ENCODE data around the gene ARID1B. TPM values are rescaled to one million over a fixed set of nuclear protein-coding genes. Genes with fewer than 3 reads are reported as not detected.

Gene ARID1B
- total RNA-seq, 1 experiment from 2014 or later = 86.3 TPM

DNA sequence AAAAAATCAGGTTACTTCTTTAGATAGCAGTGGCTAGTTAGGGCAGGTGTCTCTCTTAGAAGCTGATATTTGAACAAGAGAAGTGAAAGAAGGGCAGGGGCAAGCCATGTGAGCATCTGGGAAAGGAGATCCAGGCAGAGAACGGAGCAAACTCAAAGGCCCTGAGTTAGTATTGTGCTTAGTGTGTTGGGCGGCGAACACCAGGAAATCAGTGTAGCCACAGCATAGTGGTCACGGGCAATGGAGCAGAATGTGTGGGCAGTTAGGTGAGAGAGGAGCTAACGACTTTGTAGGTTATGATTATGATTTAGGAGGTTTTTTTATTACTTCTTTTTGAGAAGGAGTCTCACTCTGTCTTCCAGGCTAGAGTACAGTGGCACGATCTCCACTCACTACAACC, 316.9 kb downstream of the ARID1B start:
- no peaks in the 10 kb centered on the region for H3K27me3 ChIP-seq (replicated peaks; ENCODE audit: insufficient read depth, low read depth, low read length, poor library complexity)
- intact Hi-C loops (cut with micrococcal nuclease; ENCODE audit: unreplicated experiment) = no loop called here
- no peak for TF ChIP-seq CTCF (conservative IDR thresholded peaks at IDR 0.05; ENCODE audit: low read depth, low read length)
- no peak for TF ChIP-seq EZH2 (IDR thresholded peaks at IDR 0.05; ENCODE audit: borderline replicate concordance, low read depth, low read length, poor library complexity, severe bottlenecking)
- H3K9me3 ChIP-seq (ENCODE audit: low read depth, low read length, poor library complexity, severe bottlenecking) = no peaks in the 10 kb centered on the region
- H3K36me3 ChIP-seq (ENCODE audit: insufficient read depth, low read length, poor library complexity, severe bottlenecking) = no peaks in the 10 kb centered on the region
- H3K4me1 ChIP-seq (ENCODE audit: insufficient read depth, low read length, poor library complexity, severe bottlenecking) = no peaks in the 10 kb centered on the region
- ChIA-PET POLR2A (ENCODE audit: low non-redundant PET) (no interaction called here), CTCF (no interaction called here)
- DNase-seq (ENCODE audit: low spot score) = no peak
- BruUV-seq (replicated peaks) = no TSS peak
- H3K4me3 ChIP-seq (ENCODE audit: low read depth, low read length, poor library complexity, severe bottlenecking) = no peak overlapping the region
- no peak overlapping the region for H3K27ac ChIP-seq (ENCODE audit: low read depth, low read length, poor library complexity, severe bottlenecking)

GRCh38 chr6:157095084-157095483, 317.9 kb downstream of the ARID1B start:
- no TSS peak for BruUV-seq (replicated peaks)
- no peak overlapping the region for H3K27ac ChIP-seq (ENCODE audit: low read depth, low read length, poor library complexity, severe bottlenecking)
- CTCF ChIA-PET = no interaction called here
- H3K27me3 ChIP-seq (replicated peaks; ENCODE audit: insufficient read depth, low read depth, low read length, poor library complexity) = no peaks in the 10 kb centered on the region
- POLR2A ChIA-PET (ENCODE audit: low non-redundant PET) = no interaction called here
- no peaks in the 10 kb centered on the region for H3K36me3 ChIP-seq (ENCODE audit: insufficient read depth, low read length, poor library complexity, severe bottlenecking)
- no peak for DNase-seq (ENCODE audit: low spot score)
- no peaks in the 10 kb centered on the region for H3K9me3 ChIP-seq (ENCODE audit: low read depth, low read length, poor library complexity, severe bottlenecking)
- intact Hi-C loops (cut with micrococcal nuclease; ENCODE audit: unreplicated experiment) = no loop called here
- H3K4me3 ChIP-seq (ENCODE audit: low read depth, low read length, poor library complexity, severe bottlenecking) = no peak overlapping the region
- no peaks in the 10 kb centered on the region for H3K4me1 ChIP-seq (ENCODE audit: insufficient read depth, low read length, poor library complexity, severe bottlenecking)
- TF ChIP-seq EZH2 (IDR thresholded peaks at IDR 0.05; ENCODE audit: borderline replicate concordance, low read depth, low read length, poor library complexity, severe bottlenecking) = no peak
- TF ChIP-seq CTCF (conservative IDR thresholded peaks at IDR 0.05; ENCODE audit: low read depth, low read length) = no peak

DNA sequence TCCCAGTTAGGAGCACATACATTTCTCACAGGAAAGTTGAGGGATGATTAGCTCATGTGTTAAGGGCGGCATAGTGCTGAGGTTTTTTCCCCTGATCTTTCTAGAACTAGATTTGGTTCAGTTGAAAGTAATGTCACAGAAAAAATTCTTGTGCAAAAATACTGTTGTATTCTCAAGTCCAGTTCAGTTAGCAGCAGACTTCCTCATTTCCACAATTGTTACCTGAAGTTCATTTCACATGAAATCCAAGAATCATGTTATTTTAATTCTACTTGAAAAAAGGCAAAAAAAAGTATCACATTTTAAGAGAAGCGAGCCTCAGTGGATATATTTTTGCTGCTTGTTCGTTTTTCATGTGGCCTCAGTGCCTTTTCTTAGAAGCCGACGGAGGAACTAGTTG, 318.4 kb downstream of the ARID1B start:
- DNase-seq (ENCODE audit: low spot score) = no peak
- Histone ChIP-seq H3K4me1 (ENCODE audit: insufficient read depth, low read length, poor library complexity, severe bottlenecking) (no peaks in the 10 kb centered on the region), H3K27me3 (replicated peaks; ENCODE audit: insufficient read depth, low read depth, low read length, poor library complexity) (no peaks in the 10 kb centered on the region), H3K9me3 (ENCODE audit: low read depth, low read length, poor library complexity, severe bottlenecking) (no peaks in the 10 kb centered on the region), H3K27ac (ENCODE audit: low read depth, low read length, poor library complexity, severe bottlenecking) (no peak overlapping the region), H3K4me3 (ENCODE audit: low read depth, low read length, poor library complexity, severe bottlenecking) (no peak overlapping the region), H3K36me3 (ENCODE audit: insufficient read depth, low read length, poor library complexity, severe bottlenecking) (no peaks in the 10 kb centered on the region)
- intact Hi-C loops (cut with micrococcal nuclease; ENCODE audit: unreplicated experiment) = no loop called here
- POLR2A ChIA-PET (ENCODE audit: low non-redundant PET) = no interaction called here
- no peak for TF ChIP-seq EZH2 (IDR thresholded peaks at IDR 0.05; ENCODE audit: borderline replicate concordance, low read depth, low read length, poor library complexity, severe bottlenecking)
- no peak for TF ChIP-seq CTCF (conservative IDR thresholded peaks at IDR 0.05; ENCODE audit: low read depth, low read length)
- CTCF ChIA-PET = no interaction called here
- BruUV-seq (replicated peaks) = no TSS peak
